GM12878 (cell line): ENCODE results near the gene CTDSP1. TPM values are rescaled to one million over a fixed set of nuclear protein-coding genes. Genes with fewer than 3 reads are reported as not detected.

Experiments used
- BRCA1 ChIP-seq: IDR thresholded peaks from 2 replicates; pipeline ENCODE4 v1.6.1; 2011; ENCODE audit warnings: low read depth, low read length, improper control_type of control experiment
- CBX3 ChIP-seq: fragments of 200-600 bp; sonication (generic); IDR thresholded peaks from 2 replicates; pipeline ENCODE4 v1.6.1; 2016; ENCODE audit warnings: low read depth, borderline replicate concordance
- EED ChIP-seq: sonication (generic); IDR thresholded peaks from 2 replicates; pipeline ENCODE4 v1.6.1; 2016; ENCODE audit warnings: antibody characterized with exemption, low read depth
- EZH2 ChIP-seq: IDR thresholded peaks from 2 replicates; pipeline ENCODE4 v1.6.1; 2012; ENCODE audit warnings: low read depth, mild to moderate bottlenecking, control low read depth, inconsistent platforms, low read length, borderline replicate concordance; ENCODE audit not compliant: control insufficient read depth
- FOS ChIP-seq: IDR thresholded peaks from 3 replicates; pipeline ENCODE4 v1.6.1; 2011; ENCODE audit warnings: borderline replicate concordance; ENCODE audit not compliant: insufficient read length; ENCODE audit errors: extremely low read depth
- HCFC1 ChIP-seq: fragments of 150-350 bp; IDR thresholded peaks from 2 replicates; pipeline ENCODE4 v1.6.1; 2014; ENCODE audit warnings: low read length
- NRF1 ChIP-seq: conservative IDR thresholded peaks from 2 replicates; pipeline ENCODE4 v1.6.1; 2011; ENCODE audit warnings: mild to moderate bottlenecking, low read depth, low read length, improper control_type of control experiment
- RAD21 ChIP-seq: IDR thresholded peaks from 2 replicates; pipeline ENCODE4 v1.6.1; 2011; ENCODE audit warnings: mild to moderate bottlenecking, low read depth, low read length, moderate library complexity; ENCODE audit not compliant: insufficient read depth
- RELA ChIP-seq: fragments of 450-650 bp; IDR thresholded peaks from 2 replicates; pipeline ENCODE4 v1.8.0; 2014; ENCODE audit warnings: borderline replicate concordance; ENCODE audit not compliant: partially characterized antibody
- RUNX3 ChIP-seq: IDR thresholded peaks from 2 replicates; pipeline ENCODE4 v1.6.1; 2012; ENCODE audit warnings: low read length, inconsistent platforms
- SREBF1 ChIP-seq: IDR thresholded peaks from 2 replicates; pipeline ENCODE4 v1.6.1; 2012; ENCODE audit warnings: mild to moderate bottlenecking, low read length
- STAT3 ChIP-seq: IDR thresholded peaks from 2 replicates; pipeline ENCODE4 v1.6.1; 2011; ENCODE audit warnings: low read depth, low read length, improper control_type of control experiment
- SUPT20H ChIP-seq: IDR thresholded peaks from 2 replicates; pipeline ENCODE4 v1.6.1; 2011; ENCODE audit warnings: low read depth, mild to moderate bottlenecking, low read length, moderate library complexity, borderline replicate concordance; ENCODE audit not compliant: control insufficient read depth
- ZSCAN29 ChIP-seq: fragments of 450-650 bp; IDR thresholded peaks from 2 replicates; pipeline ENCODE4 v1.6.1; 2017; ENCODE audit warnings: mild to moderate bottlenecking, moderate library complexity
- polyA plus RNA-seq, 11 experiments: library from polyadenylated mRNA; depleted of rRNA in 4 of 11; unstranded in 6 of 11; stranded (reverse) in 5 of 11; fragments of >200 nt; fragmentation: Nextera tagmentation in 4 of 11; fragmentation: Illumina TruSeq in 1 of 11; extraction: Ambion mirVana in 4 of 11; extraction: Trizol in 1 of 11; gene quantifications; 1 replicate in 1 of 11; 2 replicates in 10 of 11; pipeline versions ENCODE4 v1.2.1 to v1.2.3, GENCODE V29; 2011 to 2016; ENCODE audit warnings: inconsistent platforms in 2 of 11, missing spikeins in 2 of 11, low read depth in 1 of 11
- total RNA-seq, 4 experiments: library from RNA; depleted of rRNA in 3 of 4; stranded (reverse); fragments of >200 nt in 3 of 4; fragmentation: Illumina TruSeq in 1 of 4; extraction: Trizol in 1 of 4; gene quantifications; 2 replicates each; pipeline versions ENCODE4 v1.2.1 to v1.2.3, GENCODE V29; 2013 to 2021
- TF ChIP-seq, protein P1 (sequence below): IDR thresholded peaks from 2 replicates; pipeline ENCODE4 v1.6.1; 2012; ENCODE audit warnings: improper control_type of control experiment, low read depth, low read length; ENCODE audit not compliant: insufficient replicate concordance
- TF ChIP-seq, protein P2 (sequence below): fragments of 450-650 bp; IDR thresholded peaks from 2 replicates; pipeline ENCODE4 v1.6.1; 2016; ENCODE audit warnings: mild to moderate bottlenecking, moderate library complexity, borderline replicate concordance
- TF ChIP-seq, protein P3 (sequence below): fragments of 450-650 bp; IDR thresholded peaks from 2 replicates; pipeline ENCODE4 v1.6.1; 2017; ENCODE audit warnings: antibody characterized with exemption, mild to moderate bottlenecking, moderate library complexity

Gene CTDSP1
- total and polyA plus RNA-seq, 10 of the 15 experiments (the other 5 are each of a cell fraction or from before 2014, with no cell fraction given): 3.0 to 75.9 (median 34.4) TPM

DNA sequence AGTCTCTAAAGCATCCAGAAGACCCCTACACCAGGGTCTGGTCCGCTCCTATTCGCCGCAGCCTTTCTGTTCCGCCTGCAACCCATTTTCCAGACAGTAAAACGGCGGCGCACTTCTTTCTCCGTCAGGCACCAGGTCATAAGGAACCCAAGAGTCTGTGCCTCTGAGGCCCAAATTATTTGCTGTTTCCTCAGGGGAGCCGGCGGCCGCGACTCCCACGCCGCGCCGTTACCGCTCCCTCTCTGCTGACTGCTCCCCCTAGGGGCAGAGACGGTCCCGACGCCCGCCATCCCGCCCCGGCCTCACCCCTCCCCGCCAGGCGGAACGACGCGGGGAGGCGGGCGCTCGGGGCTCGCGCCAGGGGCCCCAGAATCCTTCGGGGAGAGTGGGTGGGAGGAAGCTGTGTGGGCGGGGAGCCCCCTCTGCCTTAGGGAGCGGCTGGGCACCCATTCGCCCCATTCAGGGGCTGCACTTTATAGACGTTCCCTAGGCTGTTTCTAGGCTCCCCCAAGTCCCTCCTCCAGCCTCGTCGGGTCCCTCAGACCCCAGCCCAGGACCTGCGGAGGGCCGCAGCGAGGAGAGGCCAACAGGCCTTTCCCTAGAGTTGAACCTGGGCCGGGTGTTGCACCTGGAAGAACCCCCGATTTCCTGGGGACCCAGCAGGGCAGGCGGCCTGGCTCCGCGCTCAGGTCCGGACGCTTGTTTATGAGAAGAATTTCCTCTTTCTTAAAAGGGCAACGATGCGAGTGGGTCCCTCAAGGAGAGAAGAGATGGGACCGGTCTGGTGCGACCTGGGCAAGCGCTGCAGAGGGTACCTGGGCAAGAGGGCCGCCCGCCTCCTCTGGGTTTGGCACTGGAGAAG, 3.6 kb upstream of the CTDSP1 start (continued):
- TF ChIP-seq HCFC1 (peak; percentile 51; the same call in 1 of the 2 replicates), ZSCAN29 (peak; percentile 86), SUPT20H (no peak), EZH2 (no peak), SREBF1 (no peak), RELA (peak; percentile 36), RUNX3 (peak; percentile 76; the same call in 1 of the 2 replicates), NRF1 (no peak), EED (no peak; the same call in none of the 2 replicates), RAD21 (peak; percentile 50), BRCA1 (no peak), STAT3 (no peak), CBX3 (no peak), FOS (no peak)
- TF ChIP-seq, protein P1, sequence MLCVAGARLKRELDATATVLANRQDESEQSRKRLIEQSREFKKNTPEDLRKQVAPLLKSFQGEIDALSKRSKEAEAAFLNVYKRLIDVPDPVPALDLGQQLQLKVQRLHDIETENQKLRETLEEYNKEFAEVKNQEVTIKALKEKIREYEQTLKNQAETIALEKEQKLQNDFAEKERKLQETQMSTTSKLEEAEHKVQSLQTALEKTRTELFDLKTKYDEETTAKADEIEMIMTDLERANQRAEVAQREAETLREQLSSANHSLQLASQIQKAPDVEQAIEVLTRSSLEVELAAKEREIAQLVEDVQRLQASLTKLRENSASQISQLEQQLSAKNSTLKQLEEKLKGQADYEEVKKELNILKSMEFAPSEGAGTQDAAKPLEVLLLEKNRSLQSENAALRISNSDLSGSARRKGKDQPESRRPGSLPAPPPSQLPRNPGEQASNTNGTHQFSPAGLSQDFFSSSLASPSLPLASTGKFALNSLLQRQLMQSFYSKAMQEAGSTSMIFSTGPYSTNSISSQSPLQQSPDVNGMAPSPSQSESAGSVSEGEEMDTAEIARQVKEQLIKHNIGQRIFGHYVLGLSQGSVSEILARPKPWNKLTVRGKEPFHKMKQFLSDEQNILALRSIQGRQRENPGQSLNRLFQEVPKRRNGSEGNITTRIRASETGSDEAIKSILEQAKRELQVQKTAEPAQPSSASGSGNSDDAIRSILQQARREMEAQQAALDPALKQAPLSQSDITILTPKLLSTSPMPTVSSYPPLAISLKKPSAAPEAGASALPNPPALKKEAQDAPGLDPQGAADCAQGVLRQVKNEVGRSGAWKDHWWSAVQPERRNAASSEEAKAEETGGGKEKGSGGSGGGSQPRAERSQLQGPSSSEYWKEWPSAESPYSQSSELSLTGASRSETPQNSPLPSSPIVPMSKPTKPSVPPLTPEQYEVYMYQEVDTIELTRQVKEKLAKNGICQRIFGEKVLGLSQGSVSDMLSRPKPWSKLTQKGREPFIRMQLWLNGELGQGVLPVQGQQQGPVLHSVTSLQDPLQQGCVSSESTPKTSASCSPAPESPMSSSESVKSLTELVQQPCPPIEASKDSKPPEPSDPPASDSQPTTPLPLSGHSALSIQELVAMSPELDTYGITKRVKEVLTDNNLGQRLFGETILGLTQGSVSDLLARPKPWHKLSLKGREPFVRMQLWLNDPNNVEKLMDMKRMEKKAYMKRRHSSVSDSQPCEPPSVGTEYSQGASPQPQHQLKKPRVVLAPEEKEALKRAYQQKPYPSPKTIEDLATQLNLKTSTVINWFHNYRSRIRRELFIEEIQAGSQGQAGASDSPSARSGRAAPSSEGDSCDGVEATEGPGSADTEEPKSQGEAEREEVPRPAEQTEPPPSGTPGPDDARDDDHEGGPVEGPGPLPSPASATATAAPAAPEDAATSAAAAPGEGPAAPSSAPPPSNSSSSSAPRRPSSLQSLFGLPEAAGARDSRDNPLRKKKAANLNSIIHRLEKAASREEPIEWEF: no peak
- TF ChIP-seq, protein P2, sequence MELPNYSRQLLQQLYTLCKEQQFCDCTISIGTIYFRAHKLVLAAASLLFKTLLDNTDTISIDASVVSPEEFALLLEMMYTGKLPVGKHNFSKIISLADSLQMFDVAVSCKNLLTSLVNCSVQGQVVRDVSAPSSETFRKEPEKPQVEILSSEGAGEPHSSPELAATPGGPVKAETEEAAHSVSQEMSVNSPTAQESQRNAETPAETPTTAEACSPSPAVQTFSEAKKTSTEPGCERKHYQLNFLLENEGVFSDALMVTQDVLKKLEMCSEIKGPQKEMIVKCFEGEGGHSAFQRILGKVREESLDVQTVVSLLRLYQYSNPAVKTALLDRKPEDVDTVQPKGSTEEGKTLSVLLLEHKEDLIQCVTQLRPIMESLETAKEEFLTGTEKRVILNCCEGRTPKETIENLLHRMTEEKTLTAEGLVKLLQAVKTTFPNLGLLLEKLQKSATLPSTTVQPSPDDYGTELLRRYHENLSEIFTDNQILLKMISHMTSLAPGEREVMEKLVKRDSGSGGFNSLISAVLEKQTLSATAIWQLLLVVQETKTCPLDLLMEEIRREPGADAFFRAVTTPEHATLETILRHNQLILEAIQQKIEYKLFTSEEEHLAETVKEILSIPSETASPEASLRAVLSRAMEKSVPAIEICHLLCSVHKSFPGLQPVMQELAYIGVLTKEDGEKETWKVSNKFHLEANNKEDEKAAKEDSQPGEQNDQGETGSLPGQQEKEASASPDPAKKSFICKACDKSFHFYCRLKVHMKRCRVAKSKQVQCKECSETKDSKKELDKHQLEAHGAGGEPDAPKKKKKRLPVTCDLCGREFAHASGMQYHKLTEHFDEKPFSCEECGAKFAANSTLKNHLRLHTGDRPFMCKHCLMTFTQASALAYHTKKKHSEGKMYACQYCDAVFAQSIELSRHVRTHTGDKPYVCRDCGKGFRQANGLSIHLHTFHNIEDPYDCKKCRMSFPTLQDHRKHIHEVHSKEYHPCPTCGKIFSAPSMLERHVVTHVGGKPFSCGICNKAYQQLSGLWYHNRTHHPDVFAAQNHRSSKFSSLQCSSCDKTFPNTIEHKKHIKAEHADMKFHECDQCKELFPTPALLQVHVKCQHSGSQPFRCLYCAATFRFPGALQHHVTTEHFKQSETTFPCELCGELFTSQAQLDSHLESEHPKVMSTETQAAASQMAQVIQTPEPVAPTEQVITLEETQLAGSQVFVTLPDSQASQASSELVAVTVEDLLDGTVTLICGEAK: no peak; the same call in 1 of the 2 replicates
- TF ChIP-seq, protein P3, sequence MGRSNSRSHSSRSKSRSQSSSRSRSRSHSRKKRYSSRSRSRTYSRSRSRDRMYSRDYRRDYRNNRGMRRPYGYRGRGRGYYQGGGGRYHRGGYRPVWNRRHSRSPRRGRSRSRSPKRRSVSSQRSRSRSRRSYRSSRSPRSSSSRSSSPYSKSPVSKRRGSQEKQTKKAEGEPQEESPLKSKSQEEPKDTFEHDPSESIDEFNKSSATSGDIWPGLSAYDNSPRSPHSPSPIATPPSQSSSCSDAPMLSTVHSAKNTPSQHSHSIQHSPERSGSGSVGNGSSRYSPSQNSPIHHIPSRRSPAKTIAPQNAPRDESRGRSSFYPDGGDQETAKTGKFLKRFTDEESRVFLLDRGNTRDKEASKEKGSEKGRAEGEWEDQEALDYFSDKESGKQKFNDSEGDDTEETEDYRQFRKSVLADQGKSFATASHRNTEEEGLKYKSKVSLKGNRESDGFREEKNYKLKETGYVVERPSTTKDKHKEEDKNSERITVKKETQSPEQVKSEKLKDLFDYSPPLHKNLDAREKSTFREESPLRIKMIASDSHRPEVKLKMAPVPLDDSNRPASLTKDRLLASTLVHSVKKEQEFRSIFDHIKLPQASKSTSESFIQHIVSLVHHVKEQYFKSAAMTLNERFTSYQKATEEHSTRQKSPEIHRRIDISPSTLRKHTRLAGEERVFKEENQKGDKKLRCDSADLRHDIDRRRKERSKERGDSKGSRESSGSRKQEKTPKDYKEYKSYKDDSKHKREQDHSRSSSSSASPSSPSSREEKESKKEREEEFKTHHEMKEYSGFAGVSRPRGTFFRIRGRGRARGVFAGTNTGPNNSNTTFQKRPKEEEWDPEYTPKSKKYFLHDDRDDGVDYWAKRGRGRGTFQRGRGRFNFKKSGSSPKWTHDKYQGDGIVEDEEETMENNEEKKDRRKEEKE: no peak
